Hepatocyte (in vitro differentiated cells): ENCODE measurements around the gene LDB2. TPM values are rescaled to one million over a fixed set of nuclear protein-coding genes. Genes with fewer than 3 reads are reported as not detected.

Source experiments
- DNase-seq: peaks from one replicate; pipeline ENCODE4 v3.0.0-alpha.2; 2016; ENCODE audit warnings: low spot score
- H2AFZ ChIP-seq: fragments of 200-600 bp; sonication (generic); 2 replicates; pipeline ENCODE4 v1.6.0; 2016; ENCODE audit warnings: antibody characterized with exemption, mild to moderate bottlenecking
- H3K27ac ChIP-seq: fragments of 200-600 bp; sonication (generic); 2 replicates; pipeline ENCODE4 v1.5.1; 2016; ENCODE audit warnings: mild to moderate bottlenecking
- H3K27me3 ChIP-seq: fragments of 200-600 bp; sonication (generic); 2 replicates; pipeline ENCODE4 v1.6.1; 2016
- H3K36me3 ChIP-seq: fragments of 200-600 bp; sonication (generic); replicated peaks from 2 replicates; pipeline ENCODE4 v1.5.1; 2016; ENCODE audit warnings: low read depth; ENCODE audit not compliant: insufficient read depth
- H3K4me1 ChIP-seq: fragments of 200-600 bp; sonication (generic); 2 replicates; pipeline ENCODE4 v1.5.1; 2016; ENCODE audit warnings: mild to moderate bottlenecking, moderate library complexity; ENCODE audit not compliant: insufficient read depth
- H3K4me2 ChIP-seq: fragments of 200-600 bp; sonication (generic); 2 replicates; pipeline ENCODE4 v1.6.0; 2016
- H3K4me3 ChIP-seq: fragments of 200-600 bp; sonication (generic); 2 replicates; pipeline ENCODE4 v1.5.1; 2016; ENCODE audit warnings: mild to moderate bottlenecking
- H3K79me2 ChIP-seq: fragments of 200-600 bp; sonication (generic); 2 replicates; pipeline ENCODE4 v1.6.0; 2017; ENCODE audit warnings: mild to moderate bottlenecking
- H3K9me2 ChIP-seq: fragments of 200-600 bp; sonication (generic); replicated peaks from 2 replicates; pipeline ENCODE4 v1.6.0; 2017; ENCODE audit warnings: mild to moderate bottlenecking; ENCODE audit not compliant: insufficient read depth
- H3K9me3 ChIP-seq: fragments of 200-600 bp; sonication (generic); 2 replicates; pipeline ENCODE4 v1.5.1; 2016; ENCODE audit warnings: low read depth, mild to moderate bottlenecking
- H4K20me1 ChIP-seq: fragments of 200-600 bp; sonication (generic); 2 replicates; pipeline ENCODE4 v1.6.0; 2016; ENCODE audit warnings: mild to moderate bottlenecking; ENCODE audit not compliant: insufficient read depth, poor library complexity, severe bottlenecking
- EZH2 ChIP-seq: fragments of 200-600 bp; sonication (generic); IDR thresholded peaks from 2 replicates; pipeline ENCODE4 v1.6.1; 2016; ENCODE audit warnings: antibody characterized with exemption, mild to moderate bottlenecking, borderline replicate concordance
- EZH2phosphoT487 ChIP-seq: fragments of 200-600 bp; sonication (generic); IDR thresholded peaks from one replicate; pipeline ENCODE4 v1.6.1; 2018; ENCODE audit warnings: antibody characterized with exemption, mild to moderate bottlenecking, low read depth, moderate library complexity; ENCODE audit not compliant: unreplicated experiment, severe bottlenecking
- WGBS: methylation state at CpG from one replicate; pipeline ENCODE4 v1.1.6; 2016; ENCODE audit warnings: low lambda C conversion rate; ENCODE audit errors: missing lambda C conversion rate; 5-methylcytosine and 5-hydroxymethylcytosine counted together
- polyA plus RNA-seq: library from polyadenylated mRNA; unstranded; fragments of >200 nt; fragmentation: Nextera tagmentation; extraction: Ambion mirVana; gene quantifications from 2 replicates; pipeline ENCODE4 v1.2.1, GENCODE V29; 2016
- total RNA-seq: library from RNA; depleted of rRNA; stranded (reverse); fragments of >200 nt; gene quantifications from 2 replicates; pipeline ENCODE4 v1.2.3, GENCODE V29; 2014
- TF ChIP-seq, protein P1 (sequence below): fragments of 200-600 bp; sonication (generic); IDR thresholded peaks from 2 replicates; pipeline ENCODE4 v1.5.1; 2016; ENCODE audit warnings: antibody characterized with exemption, mild to moderate bottlenecking; ENCODE audit not compliant: poor library complexity

LDB2 gene
- total and polyA plus RNA-seq, 2 experiments from 2014 or later, result 8.7 to 20.3 TPM

DNA sequence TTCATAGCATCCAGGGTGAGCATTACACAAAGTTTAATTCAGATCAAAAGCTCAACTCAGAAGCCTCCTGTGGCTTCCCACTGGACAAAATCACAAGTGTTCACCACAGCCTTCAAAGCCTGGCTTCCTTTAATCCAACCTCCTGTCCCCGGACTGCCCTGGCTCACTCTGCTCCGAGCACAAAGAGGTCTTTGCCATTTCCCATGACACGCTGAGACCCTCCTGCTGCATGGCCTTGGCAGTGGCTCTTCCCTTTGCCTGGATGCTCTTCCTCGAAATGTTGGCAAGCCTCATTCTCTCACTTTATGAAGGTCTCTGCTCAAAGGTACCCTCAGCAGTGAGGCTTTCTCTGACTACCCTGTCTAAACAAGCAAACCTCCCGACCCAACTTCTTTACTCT lies 41.0 kb downstream of the LDB2 start:
- Histone ChIP-seq H3K27ac (no peak overlapping the region), H3K4me2 (no peak overlapping the region), H3K27me3 (no peaks in the 10 kb centered on the region), H3K36me3 (no peaks in the 10 kb centered on the region), H3K4me3 (no peak overlapping the region), H4K20me1 (no peaks in the 10 kb centered on the region), H3K4me1 (no peaks in the 10 kb centered on the region), H2AFZ (no peak overlapping the region), H3K9me3 (no peaks in the 10 kb centered on the region), H3K79me2 (no peaks in the 10 kb centered on the region), H3K9me2 (no peaks in the 10 kb centered on the region)
- no peak for TF ChIP-seq EZH2
- TF ChIP-seq, protein P1, sequence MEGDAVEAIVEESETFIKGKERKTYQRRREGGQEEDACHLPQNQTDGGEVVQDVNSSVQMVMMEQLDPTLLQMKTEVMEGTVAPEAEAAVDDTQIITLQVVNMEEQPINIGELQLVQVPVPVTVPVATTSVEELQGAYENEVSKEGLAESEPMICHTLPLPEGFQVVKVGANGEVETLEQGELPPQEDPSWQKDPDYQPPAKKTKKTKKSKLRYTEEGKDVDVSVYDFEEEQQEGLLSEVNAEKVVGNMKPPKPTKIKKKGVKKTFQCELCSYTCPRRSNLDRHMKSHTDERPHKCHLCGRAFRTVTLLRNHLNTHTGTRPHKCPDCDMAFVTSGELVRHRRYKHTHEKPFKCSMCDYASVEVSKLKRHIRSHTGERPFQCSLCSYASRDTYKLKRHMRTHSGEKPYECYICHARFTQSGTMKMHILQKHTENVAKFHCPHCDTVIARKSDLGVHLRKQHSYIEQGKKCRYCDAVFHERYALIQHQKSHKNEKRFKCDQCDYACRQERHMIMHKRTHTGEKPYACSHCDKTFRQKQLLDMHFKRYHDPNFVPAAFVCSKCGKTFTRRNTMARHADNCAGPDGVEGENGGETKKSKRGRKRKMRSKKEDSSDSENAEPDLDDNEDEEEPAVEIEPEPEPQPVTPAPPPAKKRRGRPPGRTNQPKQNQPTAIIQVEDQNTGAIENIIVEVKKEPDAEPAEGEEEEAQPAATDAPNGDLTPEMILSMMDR, result no peak
- TF ChIP-seq EZH2phosphoT487, result no peak
- 91% methylated on average over 5 of the region's 5 CpGs for WGBS
- DNase-seq, result no peak

DNA sequence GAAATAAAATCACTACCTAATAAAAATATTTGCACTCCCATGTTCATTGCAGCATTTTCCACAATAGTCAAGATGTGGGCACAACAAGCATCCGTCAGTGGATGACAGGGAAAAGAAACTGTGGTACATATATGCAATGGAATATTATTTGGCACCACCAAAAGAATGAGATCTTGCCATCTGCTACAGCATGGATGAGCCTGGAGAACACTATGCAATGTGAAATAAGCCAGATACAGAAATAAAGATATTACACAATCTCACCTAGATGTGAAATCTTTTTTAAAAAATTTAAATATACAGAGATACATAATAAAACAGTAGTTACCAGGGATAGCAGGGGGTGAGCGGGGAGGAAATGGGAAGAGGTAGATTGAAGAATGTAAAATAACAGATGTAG lies 44.8 kb downstream of the LDB2 start:
- 98% methylated on average over 2 of the region's 2 CpGs for WGBS
- H3K79me2 ChIP-seq, result no peaks in the 10 kb centered on the region

DNA sequence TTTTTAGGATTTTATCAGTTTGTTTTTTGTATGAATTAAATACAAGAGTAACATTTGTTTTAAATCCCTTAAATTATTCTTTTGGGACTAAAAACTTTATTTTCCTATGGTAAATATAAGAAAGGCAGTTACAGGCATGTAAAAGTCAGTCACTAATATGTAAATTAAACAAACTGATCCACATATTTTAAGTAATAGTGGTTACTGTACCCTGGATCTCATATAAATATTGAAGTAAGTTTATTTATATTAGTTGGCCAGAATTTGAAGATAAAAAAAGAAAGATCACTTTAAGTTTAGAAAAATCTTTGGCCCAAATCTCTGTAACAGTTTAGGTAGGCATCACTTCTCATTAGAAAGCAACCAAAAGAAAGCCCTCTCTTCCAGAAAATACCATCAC lies 45.8 kb downstream of the LDB2 start:
- no peak overlapping the region for H2AFZ ChIP-seq
- H4K20me1 ChIP-seq, result no peaks in the 10 kb centered on the region
- H3K9me3 ChIP-seq, result no peaks in the 10 kb centered on the region
- H3K36me3 ChIP-seq, result no peaks in the 10 kb centered on the region
- H3K4me2 ChIP-seq, result no peak overlapping the region
- no peaks in the 10 kb centered on the region for H3K9me2 ChIP-seq
- TF ChIP-seq EZH2phosphoT487 (no peak), EZH2 (no peak)
- TF ChIP-seq, protein P1, result no peak
- H3K4me3 ChIP-seq, result no peak overlapping the region
- no peak for DNase-seq
- H3K4me1 ChIP-seq, result no peaks in the 10 kb centered on the region
- H3K27me3 ChIP-seq, result no peaks in the 10 kb centered on the region
- no peaks in the 10 kb centered on the region for H3K79me2 ChIP-seq
- H3K27ac ChIP-seq, result no peak overlapping the region

More for the DNA sequence above, 44.8 kb downstream of the LDB2 start:
- Histone ChIP-seq H3K4me3 (no peak overlapping the region), H4K20me1 (no peaks in the 10 kb centered on the region), H3K27ac (no peak overlapping the region), H3K4me2 (no peak overlapping the region), H3K9me2 (no peaks in the 10 kb centered on the region), H3K27me3 (no peaks in the 10 kb centered on the region), H3K9me3 (no peaks in the 10 kb centered on the region), H3K36me3 (no peaks in the 10 kb centered on the region), H2AFZ (no peak overlapping the region), H3K4me1 (no peaks in the 10 kb centered on the region)
- TF ChIP-seq EZH2 (no peak), EZH2phosphoT487 (no peak)
- TF ChIP-seq, protein P1, result no peak
- no peak for DNase-seq

DNA sequence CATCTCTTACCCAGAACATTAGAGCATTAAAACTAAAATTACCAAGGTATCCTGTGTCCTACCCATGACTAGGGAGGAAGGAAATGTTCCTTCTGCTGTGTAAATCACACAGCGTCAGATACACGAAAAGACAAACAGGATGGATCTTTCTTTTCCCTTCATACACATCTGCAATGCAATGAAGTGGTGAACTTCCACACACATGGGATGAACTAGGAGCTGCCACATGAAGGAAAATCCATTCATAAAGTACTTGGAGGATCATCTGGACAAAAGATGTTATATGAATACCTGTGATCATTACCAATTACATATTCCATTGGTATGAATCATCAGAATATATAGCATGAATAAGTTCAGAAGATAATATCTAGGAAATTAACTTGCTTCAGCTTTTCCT lies 46.2 kb downstream of the LDB2 start:
- no peaks in the 10 kb centered on the region for H3K9me3 ChIP-seq
- H3K4me1 ChIP-seq, result no peaks in the 10 kb centered on the region
- DNase-seq, result no peak
- H3K79me2 ChIP-seq, result no peaks in the 10 kb centered on the region
- H3K9me2 ChIP-seq, result no peaks in the 10 kb centered on the region
- no peak overlapping the region for H3K4me3 ChIP-seq
- no peak overlapping the region for H3K27ac ChIP-seq
- H3K27me3 ChIP-seq, result no peaks in the 10 kb centered on the region
- no peaks in the 10 kb centered on the region for H3K36me3 ChIP-seq
- TF ChIP-seq EZH2phosphoT487 (no peak), EZH2 (no peak)
- TF ChIP-seq, protein P1, result no peak
- H2AFZ ChIP-seq, result no peak overlapping the region
- H3K4me2 ChIP-seq, result no peak overlapping the region
- 71% methylated on average over 2 of the region's 2 CpGs for WGBS
- no peaks in the 10 kb centered on the region for H4K20me1 ChIP-seq
